Peyer's patch (tissue), 4 donors: ENCODE results near the gene KRTAP5-6.
A peak's percentile ranks its signal among the peaks of the same experiment; 100 is the strongest.

ENCODE experiments used
- CTCF ChIP-seq, 6 experiments: fragments of 450-650 bp in 4 of 6; fragments of 200-600 bp in 2 of 6; sonication (generic) in 1 of 6; IDR thresholded peaks; one replicate each; pipeline ENCODE4 v1.5.1; 2017 to 2019; ENCODE audit warnings: antibody characterized with exemption in 6 of 6, mild to moderate bottlenecking in 3 of 6, moderate library complexity in 1 of 6
- POLR2A ChIP-seq, 2 donors: fragments of 450-650 bp; IDR thresholded peaks; one replicate each; pipeline ENCODE4 v1.5.1; 2017; ENCODE audit warnings: antibody characterized with exemption in 2 of 2, mild to moderate bottlenecking in 2 of 2, moderate library complexity in 2 of 2

- no peak for TF ChIP-seq POLR2A (IDR thresholded peaks at IDR 0.05)
- peak in 3 of 6 experiments; percentile 22 to 36 (median 26) for TF ChIP-seq CTCF (IDR thresholded peaks at IDR 0.05)
Observed at GRCh38 chr11:1706634-1707400, 9.8 kb downstream of the KRTAP5-6 start.
